ENCODE results near the gene VAT1L.
A peak's percentile ranks its signal among the peaks of the same experiment; 100 is the strongest.

Gene VAT1L

GRCh38 chr16:77788181-77789084, at the start of gene VAT1L:
Gene VAT1L, plus strand, starts transcription at chr16:77788564. Its CDS starts 119 bp downstream, at chr16:77788683.
- DNase-seq, result no peak

GRCh38 chr16:77738706-77739558, 49.4 kb upstream of the VAT1L start:
- no peak for DNase-seq

GRCh38 chr16:77739559-77739892, 48.8 kb upstream of the VAT1L start:
- no peak for DNase-seq

GRCh38 chr16:77744141-77744540, 44.2 kb upstream of the VAT1L start:
- peak; percentile 9 for DNase-seq

- DNase-seq, result no peak
Observed at GRCh38 chr16:77745972-77746371, 42.4 kb upstream of the VAT1L start.

- DNase-seq, result no peak
Observed at GRCh38 chr16:77748421-77749005, 39.9 kb upstream of the VAT1L start.

- no peak for DNase-seq
Observed at GRCh38 chr16:77749415-77749814, 38.9 kb upstream of the VAT1L start.

- DNase-seq, result no peak
Observed at GRCh38 chr16:77758046-77758445, 30.3 kb upstream of the VAT1L start.

GRCh38 chr16:77758508-77758907, 29.9 kb upstream of the VAT1L start:
- no peak for DNase-seq

GRCh38 chr16:77759201-77759600, 29.2 kb upstream of the VAT1L start:
- no peak for DNase-seq

GRCh38 chr16:77759821-77760220, 28.5 kb upstream of the VAT1L start:
- no peak for DNase-seq

GRCh38 chr16:77760800-77761199, 27.6 kb upstream of the VAT1L start:
- no peak for DNase-seq

- DNase-seq, result no peak
Observed at GRCh38 chr16:77761204-77761603, 27.2 kb upstream of the VAT1L start.

- no peak for DNase-seq
Observed at GRCh38 chr16:77762262-77762661, 26.1 kb upstream of the VAT1L start.

- DNase-seq, result no peak
Observed at GRCh38 chr16:77763994-77764393, 24.4 kb upstream of the VAT1L start.

- no peak for DNase-seq
Observed at GRCh38 chr16:77767211-77767610, 21.2 kb upstream of the VAT1L start.

GRCh38 chr16:77767826-77768225, 20.5 kb upstream of the VAT1L start:
- no peak for DNase-seq

- DNase-seq, result no peak
Observed at GRCh38 chr16:77775911-77776909, 12.2 kb upstream of the VAT1L start.

GRCh38 chr16:77777745-77778144, 10.6 kb upstream of the VAT1L start:
- DNase-seq, result no peak

- DNase-seq, result no peak
Observed at GRCh38 chr16:77780378-77780837, 8.0 kb upstream of the VAT1L start.

GRCh38 chr16:77781091-77781490, 7.3 kb upstream of the VAT1L start:
- no peak for DNase-seq

- DNase-seq, result no peak
Observed at GRCh38 chr16:77782694-77783093, 5.7 kb upstream of the VAT1L start.

Data from NCI-H748 treated with DMSO at 0.1 percent for 48 hours (cell line).